Activated CD4-positive, alpha-beta T cell treated with anti-CD3 and anti-CD28 coated beads, Interleukin-2, amount 10 ng/mL, durations not matched to agents 7 days and 5 days (primary cell): ENCODE results near the gene ARHGDIG. TPM values are rescaled to one million over a fixed set of nuclear protein-coding genes. Genes with fewer than 3 reads are reported as not detected.

Source experiments
- CTCF ChIA-PET: fragments of 350-600 bp; sonication (Branson Sonifier 250); formaldehyde crosslinking; loops from one replicate; lab custom pipeline; 2021; ENCODE audit warnings: antibody characterized with exemption; lab: Charles Lee
- POLR2A ChIA-PET: fragments of 350-600 bp; sonication (Branson Sonifier 250); formaldehyde crosslinking; loops from one replicate; lab custom pipeline; 2021; ENCODE audit warnings: antibody characterized with exemption; lab: Charles Lee
- DNase-seq: peaks from one replicate; pipeline ENCODE4 v3.0.0-alpha.2; 2020
- H3K27ac Mint-ChIP-seq: one replicate; pipeline ENCODE4 v1.8.0; 2021; ENCODE audit warnings: mild to moderate bottlenecking, moderate library complexity, mixed read lengths
- H3K27me3 Mint-ChIP-seq: one replicate; pipeline ENCODE4 v1.8.0; 2021; ENCODE audit warnings: mixed read lengths
- H3K36me3 Mint-ChIP-seq: one replicate; pipeline ENCODE4 v1.8.0; 2021; ENCODE audit warnings: low read depth, mixed read lengths
- H3K4me1 Mint-ChIP-seq: one replicate; pipeline ENCODE4 v1.8.0; 2021; ENCODE audit warnings: mixed read lengths
- H3K4me3 Mint-ChIP-seq: one replicate; pipeline ENCODE4 v1.8.0; 2021; ENCODE audit warnings: mild to moderate bottlenecking, moderate library complexity, mixed read lengths
- H3K9me3 Mint-ChIP-seq: one replicate; pipeline ENCODE4 v1.8.0; 2021; ENCODE audit warnings: mixed read lengths
- total RNA-seq, 2 experiments: library from RNA; stranded (reverse); gene quantifications; one replicate each; pipeline ENCODE4 v1.2.3, GENCODE V29; 2021

Gene ARHGDIG
- total RNA-seq, 2 experiments from 2014 or later, result not detected

- H3K27ac Mint-ChIP-seq, result peak overlapping the region; percentile 50
- CTCF ChIA-PET, result no interaction called here
- H3K4me1 Mint-ChIP-seq, result no peaks in the 10 kb centered on the region
These were observed 6.3 kb downstream of the ARHGDIG start for GRCh38 chr16:286491-287297.

GRCh38 chr16:287298-287811, 7.0 kb downstream of the ARHGDIG start:
- CTCF ChIA-PET, result no interaction called here
- H3K36me3 Mint-ChIP-seq, result peaks cover 18% of the 10 kb centered on the region
- POLR2A ChIA-PET, result no interaction called here
- H3K27ac Mint-ChIP-seq, result no peak overlapping the region
- no peak overlapping the region for H3K4me3 Mint-ChIP-seq
- no peak for DNase-seq
- peaks cover 3% of the 10 kb centered on the region for H3K9me3 Mint-ChIP-seq
- no peaks in the 10 kb centered on the region for H3K27me3 Mint-ChIP-seq
- no peaks in the 10 kb centered on the region for H3K4me1 Mint-ChIP-seq

More at GRCh38 chr16:286491-287297, 6.3 kb downstream of the ARHGDIG start:
- Mint-ChIP-seq H3K27me3 (peaks cover 3% of the 10 kb centered on the region), H3K4me3 (no peak overlapping the region), H3K9me3 (peaks cover 3% of the 10 kb centered on the region), H3K36me3 (peaks cover 18% of the 10 kb centered on the region)
- no peak for DNase-seq
- POLR2A ChIA-PET, result no interaction called here

GRCh38 chr16:287981-288920, 7.9 kb downstream of the ARHGDIG start:
- no peak for DNase-seq
- peaks cover 3% of the 10 kb centered on the region for H3K9me3 Mint-ChIP-seq
- H3K27me3 Mint-ChIP-seq, result no peaks in the 10 kb centered on the region
- no peak overlapping the region for H3K27ac Mint-ChIP-seq
- ChIA-PET CTCF (no interaction called here), POLR2A (no interaction called here)
- H3K4me3 Mint-ChIP-seq, result no peak overlapping the region
- H3K4me1 Mint-ChIP-seq, result no peaks in the 10 kb centered on the region
- H3K36me3 Mint-ChIP-seq, result peaks cover 20% of the 10 kb centered on the region

GRCh38 chr16:289395-289997, 9.1 kb downstream of the ARHGDIG start:
- no peak overlapping the region for H3K4me3 Mint-ChIP-seq
- no peaks in the 10 kb centered on the region for H3K27me3 Mint-ChIP-seq
- ChIA-PET CTCF (interaction anchor here (0.7 kb wide), 1 partner anchor 90 kb away, joined by 3 read pairs; no protein-coding TSS in a partner anchor), POLR2A (no interaction called here)
- peaks cover 22% of the 10 kb centered on the region for H3K36me3 Mint-ChIP-seq
- peaks cover 3% of the 10 kb centered on the region for H3K9me3 Mint-ChIP-seq
- no peak for DNase-seq
- no peaks in the 10 kb centered on the region for H3K4me1 Mint-ChIP-seq
- H3K27ac Mint-ChIP-seq, result no peak overlapping the region

GRCh38 chr16:290015-290680, 9.8 kb downstream of the ARHGDIG start:
- POLR2A ChIA-PET, result no interaction called here

GRCh38 chr16:290681-291405, 10.5 kb downstream of the ARHGDIG start:
- DNase-seq, result no peak
- H3K27ac Mint-ChIP-seq, result no peak overlapping the region

More at GRCh38 chr16:290015-290680, 9.8 kb downstream of the ARHGDIG start:
- peaks cover 22% of the 10 kb centered on the region for H3K36me3 Mint-ChIP-seq
- peaks cover 3% of the 10 kb centered on the region for H3K9me3 Mint-ChIP-seq
- no peaks in the 10 kb centered on the region for H3K4me1 Mint-ChIP-seq
- DNase-seq, result no peak
- H3K27ac Mint-ChIP-seq, result no peak overlapping the region
- no peak overlapping the region for H3K4me3 Mint-ChIP-seq
- CTCF ChIA-PET, result no interaction called here
- H3K27me3 Mint-ChIP-seq, result no peaks in the 10 kb centered on the region

GRCh38 chr16:291539-291938, 11.1 kb downstream of the ARHGDIG start:
- CTCF ChIA-PET, result interaction anchor here (1.5 kb wide), 1 partner anchor 60 kb away, joined by 5 read pairs; no protein-coding TSS in a partner anchor
- Mint-ChIP-seq H3K36me3 (peaks cover 19% of the 10 kb centered on the region), H3K27ac (no peak overlapping the region), H3K9me3 (no peaks in the 10 kb centered on the region), H3K27me3 (no peaks in the 10 kb centered on the region), H3K4me3 (no peak overlapping the region), H3K4me1 (no peaks in the 10 kb centered on the region)
- no peak for DNase-seq
- POLR2A ChIA-PET, result no interaction called here

More at GRCh38 chr16:290681-291405, 10.5 kb downstream of the ARHGDIG start:
- no peak overlapping the region for H3K4me3 Mint-ChIP-seq
- no peaks in the 10 kb centered on the region for H3K4me1 Mint-ChIP-seq
- ChIA-PET POLR2A (no interaction called here), CTCF (interaction anchor here (1.5 kb wide), 1 partner anchor 61 kb away, joined by 5 read pairs; no protein-coding TSS in a partner anchor)
- peaks cover 22% of the 10 kb centered on the region for H3K36me3 Mint-ChIP-seq
- H3K9me3 Mint-ChIP-seq, result peaks cover 3% of the 10 kb centered on the region
- no peaks in the 10 kb centered on the region for H3K27me3 Mint-ChIP-seq

- Mint-ChIP-seq H3K27ac (no peak overlapping the region), H3K27me3 (no peaks in the 10 kb centered on the region), H3K9me3 (no peaks in the 10 kb centered on the region), H3K4me3 (no peak overlapping the region), H3K36me3 (peaks cover 5% of the 10 kb centered on the region), H3K4me1 (no peaks in the 10 kb centered on the region)
- ChIA-PET POLR2A (no interaction called here), CTCF (no interaction called here)
- no peak for DNase-seq
These were observed 12.8 kb downstream of the ARHGDIG start for GRCh38 chr16:293043-293775.

- ChIA-PET POLR2A (no interaction called here), CTCF (no interaction called here)
- Mint-ChIP-seq H3K4me3 (no peak overlapping the region), H3K9me3 (no peaks in the 10 kb centered on the region), H3K4me1 (no peaks in the 10 kb centered on the region), H3K27ac (no peak overlapping the region), H3K27me3 (no peaks in the 10 kb centered on the region), H3K36me3 (peaks cover 4% of the 10 kb centered on the region)
- no peak for DNase-seq
These were observed 15.9 kb downstream of the ARHGDIG start for GRCh38 chr16:296276-296675.

- Mint-ChIP-seq H3K27ac (no peak overlapping the region), H3K36me3 (peaks cover 4% of the 10 kb centered on the region), H3K4me1 (no peaks in the 10 kb centered on the region), H3K27me3 (no peaks in the 10 kb centered on the region), H3K9me3 (no peaks in the 10 kb centered on the region), H3K4me3 (no peak overlapping the region)
- ChIA-PET POLR2A (no interaction called here), CTCF (no interaction called here)
- no peak for DNase-seq
These were observed 16.6 kb downstream of the ARHGDIG start for GRCh38 chr16:296806-297510.

GRCh38 chr16:297832-298231, 17.4 kb downstream of the ARHGDIG start:
- H3K4me3 Mint-ChIP-seq, result no peak overlapping the region
- H3K9me3 Mint-ChIP-seq, result no peaks in the 10 kb centered on the region
- H3K27me3 Mint-ChIP-seq, result no peaks in the 10 kb centered on the region
- DNase-seq, result no peak
- CTCF ChIA-PET, result interaction anchor here (1.1 kb wide), 1 partner anchor 26 kb away, joined by 3 read pairs; no protein-coding TSS in a partner anchor
- H3K36me3 Mint-ChIP-seq, result peaks cover 2% of the 10 kb centered on the region
- H3K27ac Mint-ChIP-seq, result no peak overlapping the region
- no peaks in the 10 kb centered on the region for H3K4me1 Mint-ChIP-seq
- POLR2A ChIA-PET, result no interaction called here
